Aorta (tissue), 4 donors: ENCODE results near the gene ZNF513. TPM values are rescaled to one million over a fixed set of nuclear protein-coding genes. Genes with fewer than 3 reads are reported as not detected.

Source experiments
- polyA plus RNA-seq, 2 donors: library from polyadenylated mRNA; stranded (reverse); fragments of 200-250 nt; gene quantifications; one replicate each; pipeline ENCODE4 v1.2.3, GENCODE V29; 2013
- total RNA-seq, 2 donors: library from RNA; stranded (reverse); fragmentation: NEBNext Ultra II Directional; extraction: Animal tissue kit (Norgen Biotek cat#: 25700); gene quantifications; one replicate each; pipeline ENCODE4 v1.2.1, GENCODE V29; 2021
- donor health status: healthy with polysubstance abuse.
- donor health status: Bipolar disorder and iron deficiency.
- donor health status: DM: no; HTN: no; CAD: no.
- donor health status: DM: yes; HTN: yes; CAD: no.

ZNF513 gene
- total and polyA plus RNA-seq, 4 donors, result 5.5 to 32.7 (median 17.0) TPM

Other genes starting within 250 kb of the ZNF513 start
- 10 to 100 TPM; 42.1 to 48.1 TPM for gene PREB, start 246.1 kb downstream of the ZNF513 start, total RNA-seq
- gene PREB, start 246.1 kb downstream of the ZNF513 start, polyA plus RNA-seq, result 10 to 100 TPM; 24.9 to 46.3 TPM
- not detected for gene PRR30, start 241.3 kb downstream of the ZNF513 start, total RNA-seq
- gene PRR30, start 241.3 kb downstream of the ZNF513 start, polyA plus RNA-seq, result not detected
- gene TCF23, start 231.7 kb downstream of the ZNF513 start, total RNA-seq, result 1 to 10 TPM in 1 of 2 donors, under 1 TPM in 1; 0.39 to 1.1 TPM
- gene TCF23, start 231.7 kb downstream of the ZNF513 start, polyA plus RNA-seq, result not detected
- 10 to 100 TPM; 66.9 to 93.8 TPM for gene ATRAID, start 168.7 kb downstream of the ZNF513 start, total RNA-seq
- gene ATRAID, start 168.7 kb downstream of the ZNF513 start, polyA plus RNA-seq, result 100 to 1,000 TPM; 144 to 176 TPM
- 10 to 100 TPM; 17.9 to 21.3 TPM for gene SLC5A6, start 168.5 kb downstream of the ZNF513 start, total RNA-seq
- 10 to 100 TPM; 16.4 to 24.7 TPM for gene SLC5A6, start 168.5 kb downstream of the ZNF513 start, polyA plus RNA-seq
- gene CAD, start 163.4 kb downstream of the ZNF513 start, total RNA-seq, result 10 to 100 TPM; 19.5 to 29.7 TPM
- 10 to 100 TPM in 1 of 2 donors, 1 to 10 TPM in 1; 6.9 to 16.9 TPM for gene CAD, start 163.4 kb downstream of the ZNF513 start, polyA plus RNA-seq
- gene SLC30A3, start 117.7 kb downstream of the ZNF513 start, total RNA-seq, result 1 to 10 TPM in 1 of 2 donors, under 1 TPM in 1; 0.78 to 1.8 TPM
- 10 to 100 TPM in 1 of 2 donors, 1 to 10 TPM in 1; 4.0 to 20.2 TPM for gene SLC30A3, start 117.7 kb downstream of the ZNF513 start, polyA plus RNA-seq
- gene DNAJC5G, start 105.3 kb downstream of the ZNF513 start, total RNA-seq, result not detected
- 1 to 10 TPM; 2.3 TPM for gene DNAJC5G, start 105.3 kb downstream of the ZNF513 start, polyA plus RNA-seq
- gene TRIM54, start 98.3 kb downstream of the ZNF513 start, total RNA-seq, result under 1 TPM; 0.18 to 0.39 TPM
- gene TRIM54, start 98.3 kb downstream of the ZNF513 start, polyA plus RNA-seq, result 1 to 10 TPM; 1.4 to 5.0 TPM
- 1 to 10 TPM; 1.2 to 2.2 TPM for gene UCN, start 72.3 kb downstream of the ZNF513 start, total RNA-seq
- gene UCN, start 72.3 kb downstream of the ZNF513 start, polyA plus RNA-seq, result 1 to 10 TPM in 1 of 2 donors, not detected in 1; 1.3 TPM
- 10 to 100 TPM; 49.9 to 68.7 TPM for gene MPV17, start 57.6 kb downstream of the ZNF513 start, total RNA-seq
- 10 to 100 TPM; 47.5 to 80.6 TPM for gene MPV17, start 57.6 kb downstream of the ZNF513 start, polyA plus RNA-seq
- gene GTF3C2, start 24.0 kb downstream of the ZNF513 start, total RNA-seq, result 10 to 100 TPM; 42.7 to 60.9 TPM
- gene GTF3C2, start 24.0 kb downstream of the ZNF513 start, polyA plus RNA-seq, result 10 to 100 TPM; 17.0 to 20.3 TPM
- gene EIF2B4, start 10.4 kb downstream of the ZNF513 start, total RNA-seq, result 10 to 100 TPM; 32.2 to 42.7 TPM
- 10 to 100 TPM; 36.3 to 87.1 TPM for gene EIF2B4, start 10.4 kb downstream of the ZNF513 start, polyA plus RNA-seq
- gene SNX17, start 10.1 kb downstream of the ZNF513 start, total RNA-seq, result 10 to 100 TPM; 77.8 to 90.5 TPM
- gene SNX17, start 10.1 kb downstream of the ZNF513 start, polyA plus RNA-seq, result 10 to 100 TPM; 79.4 to 92.6 TPM
- gene PPM1G, start 28.9 kb upstream of the ZNF513 start, total RNA-seq, result 10 to 100 TPM; 39.5 to 42.7 TPM
- 10 to 100 TPM; 37.3 to 40.7 TPM for gene PPM1G, start 28.9 kb upstream of the ZNF513 start, polyA plus RNA-seq
- 10 to 100 TPM; 94.5 to 99.8 TPM for gene NRBP1, start 47.9 kb upstream of the ZNF513 start, total RNA-seq
- 10 to 100 TPM; 51.2 to 81.2 TPM for gene NRBP1, start 47.9 kb upstream of the ZNF513 start, polyA plus RNA-seq
- gene KRTCAP3, start 61.6 kb upstream of the ZNF513 start, total RNA-seq, result 1 to 10 TPM; 1.8 to 2.4 TPM
- 10 to 100 TPM in 1 of 2 donors, 1 to 10 TPM in 1; 3.9 to 13.9 TPM for gene KRTCAP3, start 61.6 kb upstream of the ZNF513 start, polyA plus RNA-seq
- gene IFT172, start 109.0 kb upstream of the ZNF513 start, total RNA-seq, result 10 to 100 TPM; 24.8 to 45.7 TPM
- 10 to 100 TPM in 1 of 2 donors, 1 to 10 TPM in 1; 8.1 to 64.9 TPM for gene IFT172, start 109.0 kb upstream of the ZNF513 start, polyA plus RNA-seq
- gene FNDC4, start 114.5 kb upstream of the ZNF513 start, total RNA-seq, result 10 to 100 TPM; 12.1 to 18.6 TPM
- 10 to 100 TPM; 21.4 to 39.0 TPM for gene FNDC4, start 114.5 kb upstream of the ZNF513 start, polyA plus RNA-seq
- 1 to 10 TPM in 1 of 2 donors, under 1 TPM in 1; 0.69 to 2.4 TPM for gene GCKR, start 116.1 kb upstream of the ZNF513 start, total RNA-seq
- gene GCKR, start 116.1 kb upstream of the ZNF513 start, polyA plus RNA-seq, result 1 to 10 TPM in 1 of 2 donors, under 1 TPM in 1; 0.13 to 7.7 TPM
- 10 to 100 TPM; 29.5 to 41.7 TPM for gene ZNF512, start 202.3 kb upstream of the ZNF513 start, total RNA-seq
- gene ZNF512, start 202.3 kb upstream of the ZNF513 start, polyA plus RNA-seq, result 10 to 100 TPM; 12.1 to 21.2 TPM
- 1 to 10 TPM; 2.2 to 3.6 TPM for gene CCDC121, start 248.3 kb upstream of the ZNF513 start, total RNA-seq
- 1 to 10 TPM; 2.4 to 4.5 TPM for gene CCDC121, start 248.3 kb upstream of the ZNF513 start, polyA plus RNA-seq
- 10 to 100 TPM; 16.4 to 21.9 TPM for gene GPN1, start 248.3 kb upstream of the ZNF513 start, total RNA-seq
- 10 to 100 TPM; 20.5 to 24.8 TPM for gene GPN1, start 248.3 kb upstream of the ZNF513 start, polyA plus RNA-seq